Heart right ventricle (tissue), 16 donors: ENCODE results near the gene TUBA3C. TPM values are rescaled to one million over a fixed set of nuclear protein-coding genes. Genes with fewer than 3 reads are reported as not detected.

ENCODE experiments used
- ATAC-seq, 8 donors: fragments of 200-7000 bp; cut with Tn5 transposase; one replicate each; pipeline ENCODE4 v1.9.1; 2020; ENCODE audit warnings: mild to moderate bottlenecking in 8 of 8, moderate library complexity in 8 of 8, moderate number of reproducible peaks in 1 of 8
- DNase-seq, 2 donors: peaks; one replicate each; pipeline ENCODE4 v3.0.0-alpha.2; 2020
- H3K27ac ChIP-seq, 10 donors: fragments of 200-600 bp; sonication (generic) in 2 of 10; one replicate each; pipeline versions ENCODE4 v1.5.0 to v1.8.0; 2020 to 2022; ENCODE audit warnings: mild to moderate bottlenecking in 3 of 10
- H3K27me3 ChIP-seq, 7 donors: fragments of 200-600 bp; one replicate each; pipeline ENCODE4 v1.8.0; 2021 to 2022; ENCODE audit warnings: mild to moderate bottlenecking in 2 of 7
- H3K36me3 ChIP-seq, 9 donors: fragments of 200-600 bp; sonication (generic) in 1 of 9; one replicate each; pipeline versions ENCODE4 v1.5.0 to v1.8.0; 2020 to 2022; ENCODE audit warnings: mild to moderate bottlenecking in 2 of 9
- H3K4me1 ChIP-seq, 9 donors: fragments of 200-600 bp; sonication (generic) in 1 of 9; one replicate each; pipeline versions ENCODE4 v1.5.0 to v1.8.0; 2020 to 2022; ENCODE audit warnings: mild to moderate bottlenecking in 4 of 9
- H3K4me3 ChIP-seq, 10 donors: fragments of 200-600 bp; sonication (generic) in 2 of 10; one replicate each; pipeline versions ENCODE4 v1.5.0 to v1.8.0; 2020 to 2022; ENCODE audit warnings: mild to moderate bottlenecking in 7 of 10, moderate library complexity in 2 of 10
- H3K9me3 ChIP-seq, 11 donors: fragments of 200-600 bp in 10 of 11; sonication (generic) in 2 of 11; one replicate each; pipeline versions ENCODE4 v1.5.0 to v1.8.0; 2013 to 2022; ENCODE audit warnings: mild to moderate bottlenecking in 2 of 11, control low read depth in 1 of 11, moderate library complexity in 1 of 11
- WGBS, 2 donors: extraction: QIAGEN DNeasy Blood & Tissue Kit; methylation state at CpG; one replicate each; pipeline ENCODE4 v1.1.7; 2013; ENCODE audit warnings: inconsistent platforms in 1 of 2; 5-methylcytosine and 5-hydroxymethylcytosine counted together
- intact Hi-C, 10 donors: fragments of 100-400 bp; cut with DNase I; formaldehyde crosslinking; loops; one replicate each; pipeline versions ENCODE4 v1.11.1 to v1.14.2; 2022
- polyA plus RNA-seq, 2 donors: library from polyadenylated mRNA; stranded (reverse); fragments of 200-250 nt; gene quantifications; one replicate each; pipeline ENCODE4 v1.2.3, GENCODE V29; 2013
- total RNA-seq, 10 donors: library from RNA; stranded (reverse); fragmentation: NEBNext Ultra II Directional in 3 of 10; extraction: Animal tissue kit (Norgen Biotek cat#: 25700) in 3 of 10; gene quantifications; one replicate each; pipeline versions ENCODE4 v1.2.1 to v1.2.4, GENCODE V29; 2021 to 2023
- TF ChIP-seq, protein P1 (sequence below), 9 donors: fragments of 200-600 bp; sonication (generic) in 2 of 9; IDR thresholded peaks; one replicate each; pipeline versions ENCODE4 v1.5.0 to v1.8.0; 2021 to 2022; ENCODE audit warnings: antibody characterized with exemption in 9 of 9, mild to moderate bottlenecking in 5 of 9, moderate library complexity in 1 of 9
- donor health status: Arrhythmogenic right ventricular cardiomyopathy.
- donor health status: ischemic (EF 13 %, LVEDD 7.1; RV severe dilation, severe dysfunction).
- donor health status: healthy with polysubstance abuse.
- donor health status: DM: no; HTN: yes; CAD: no.
- donor health status: DM: no; HTN: no; CAD: no.
- donor health status: ischemic (EF 25% LVEDD 6.9; RV normal size, moderate dysfunction).
- donor health status: ischemic (EF 25% LVEDD 5.7; RV mildly dilated, moderate dysfunction).
- donor health status: healthy.
- donor health status: DM: yes; HTN: yes; CAD: no.
- donor health status: Ischemic cardiomyopathy.
- donor health status: ischemic (EF 35%, LVEDD 5.7; RV mildly dilated, moderate dysfunction).
- donor health status: nonischemic (EF 11% LVEDD 7.7; RV severe dilation, severe dysfunction).
- donor health status: DM: yes; HTN: yes; CAD: no.
- donor health status: PGD.
- donor health status: ischemic (EF 29% LVEDD 5.4; RV normal size, mild dysfunction).
- donor health status: nonischemic (EF 23%, LVEDD 6.1; RV moderate dilation, normal function).

TUBA3C gene
- total and polyA plus RNA-seq, 12 donors = 0.06 to 0.20 TPM; not detected in 10

DNA sequence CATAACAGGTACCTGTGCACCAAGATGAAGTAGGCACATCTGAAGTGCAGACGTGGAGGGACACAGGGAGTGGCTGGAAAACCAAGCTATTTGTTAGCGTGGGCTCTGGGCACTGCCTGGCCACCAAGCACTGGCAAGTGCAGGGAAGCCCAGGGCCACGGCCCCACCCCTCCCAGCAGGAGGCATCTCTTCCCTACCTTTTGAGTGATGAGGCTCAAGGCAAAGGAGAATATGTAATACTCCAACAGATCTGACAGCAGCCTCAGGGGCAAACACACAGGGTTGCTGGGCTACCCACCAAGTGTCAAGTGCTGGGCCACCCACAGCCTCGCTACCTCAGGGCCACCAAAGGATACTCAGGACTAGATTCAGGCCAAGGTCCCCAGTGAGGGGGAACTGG, 11.6 kb downstream of the TUBA3C start:
- no peak overlapping the region for H3K4me3 ChIP-seq
- no peaks in the 10 kb centered on the region for H3K4me1 ChIP-seq
- DNase-seq (no peak), ATAC-seq (no peak)
- H3K27ac ChIP-seq = no peak overlapping the region
- TF ChIP-seq, protein P1, sequence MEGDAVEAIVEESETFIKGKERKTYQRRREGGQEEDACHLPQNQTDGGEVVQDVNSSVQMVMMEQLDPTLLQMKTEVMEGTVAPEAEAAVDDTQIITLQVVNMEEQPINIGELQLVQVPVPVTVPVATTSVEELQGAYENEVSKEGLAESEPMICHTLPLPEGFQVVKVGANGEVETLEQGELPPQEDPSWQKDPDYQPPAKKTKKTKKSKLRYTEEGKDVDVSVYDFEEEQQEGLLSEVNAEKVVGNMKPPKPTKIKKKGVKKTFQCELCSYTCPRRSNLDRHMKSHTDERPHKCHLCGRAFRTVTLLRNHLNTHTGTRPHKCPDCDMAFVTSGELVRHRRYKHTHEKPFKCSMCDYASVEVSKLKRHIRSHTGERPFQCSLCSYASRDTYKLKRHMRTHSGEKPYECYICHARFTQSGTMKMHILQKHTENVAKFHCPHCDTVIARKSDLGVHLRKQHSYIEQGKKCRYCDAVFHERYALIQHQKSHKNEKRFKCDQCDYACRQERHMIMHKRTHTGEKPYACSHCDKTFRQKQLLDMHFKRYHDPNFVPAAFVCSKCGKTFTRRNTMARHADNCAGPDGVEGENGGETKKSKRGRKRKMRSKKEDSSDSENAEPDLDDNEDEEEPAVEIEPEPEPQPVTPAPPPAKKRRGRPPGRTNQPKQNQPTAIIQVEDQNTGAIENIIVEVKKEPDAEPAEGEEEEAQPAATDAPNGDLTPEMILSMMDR (IDR thresholded peaks at IDR 0.05) = no peak
- H3K36me3 ChIP-seq = no peaks in the 10 kb centered on the region
- intact Hi-C loops = no loop called here
- H3K27me3 ChIP-seq = peaks cover 0 to 7% (median 4%) of the 10 kb centered on the region in 7 donors
- no peaks in the 10 kb centered on the region for H3K9me3 ChIP-seq
- WGBS, 2 donors = 37 to 56% methylated on average over 4 of the region's 4 CpGs

DNA sequence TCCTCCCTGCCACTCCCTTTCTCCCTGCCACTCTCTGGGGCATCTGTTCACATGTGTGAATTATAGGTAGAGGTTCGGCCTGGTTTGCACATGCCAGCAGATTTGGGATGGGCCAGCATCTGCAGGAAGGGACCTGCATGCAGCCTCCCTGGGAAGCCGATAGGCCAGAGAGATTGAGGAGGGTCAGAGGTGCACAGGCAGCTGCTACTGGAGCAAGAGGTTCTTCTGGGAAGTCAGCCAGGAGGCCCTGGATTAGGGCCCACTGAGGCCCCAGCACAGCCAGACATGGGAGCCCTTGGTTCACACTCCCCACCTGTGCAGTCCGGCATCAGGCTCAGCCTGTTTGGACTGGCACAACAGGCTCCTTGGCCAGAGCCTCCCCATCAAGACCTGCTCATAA, 12.1 kb downstream of the TUBA3C start:
- no peaks in the 10 kb centered on the region for H3K36me3 ChIP-seq
- ATAC-seq = no peak
- 80 to 82% methylated on average over 3 of the region's 3 CpGs for WGBS, 2 donors
- intact Hi-C loops = no loop called here
- H3K4me1 ChIP-seq = no peaks in the 10 kb centered on the region
- TF ChIP-seq, protein P1 (IDR thresholded peaks at IDR 0.05) = no peak
- H3K27ac ChIP-seq = no peak overlapping the region
- peaks cover 0 to 5% (median 4%) of the 10 kb centered on the region in 7 donors for H3K27me3 ChIP-seq
- no peak overlapping the region for H3K4me3 ChIP-seq
- H3K9me3 ChIP-seq = peaks cover 0 to 3% (median 0%) of the 10 kb centered on the region in 11 donors
- no peak for DNase-seq

DNA sequence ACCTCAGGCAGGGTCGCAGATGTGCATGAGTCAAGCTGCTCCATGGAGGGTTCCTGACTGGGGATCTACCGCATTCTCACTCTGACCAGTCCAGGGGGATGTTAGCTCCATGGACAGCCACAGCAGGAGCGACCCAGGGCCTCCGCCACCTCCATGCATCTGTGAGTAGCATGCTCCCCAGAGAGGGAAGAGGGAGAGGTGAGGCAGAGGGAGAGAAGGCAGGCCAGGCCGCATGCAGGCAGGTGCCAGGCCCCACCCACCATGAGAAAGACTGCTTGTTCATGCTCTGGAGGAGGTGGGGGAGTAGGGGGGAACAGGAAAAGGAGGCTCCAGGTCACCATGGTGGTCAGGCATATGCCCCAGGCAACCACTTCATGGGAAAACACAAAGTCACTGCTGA, 20.3 kb downstream of the TUBA3C start:
- Histone ChIP-seq H3K27ac (no peak overlapping the region), H3K36me3 (no peaks in the 10 kb centered on the region), H3K27me3 (peaks cover 0 to 4% (median 0%) of the 10 kb centered on the region in 7 donors), H3K4me1 (no peaks in the 10 kb centered on the region), H3K4me3 (no peak overlapping the region), H3K9me3 (peaks cover 0 to 33% (median 5%) of the 10 kb centered on the region in 11 donors)
- TF ChIP-seq, protein P1 (IDR thresholded peaks at IDR 0.05) = no peak
- intact Hi-C loops = no loop called here
- no peak for DNase-seq
- no peak for ATAC-seq
- 66 to 75% methylated on average over 5 of the region's 5 CpGs for WGBS, 2 donors

DNA sequence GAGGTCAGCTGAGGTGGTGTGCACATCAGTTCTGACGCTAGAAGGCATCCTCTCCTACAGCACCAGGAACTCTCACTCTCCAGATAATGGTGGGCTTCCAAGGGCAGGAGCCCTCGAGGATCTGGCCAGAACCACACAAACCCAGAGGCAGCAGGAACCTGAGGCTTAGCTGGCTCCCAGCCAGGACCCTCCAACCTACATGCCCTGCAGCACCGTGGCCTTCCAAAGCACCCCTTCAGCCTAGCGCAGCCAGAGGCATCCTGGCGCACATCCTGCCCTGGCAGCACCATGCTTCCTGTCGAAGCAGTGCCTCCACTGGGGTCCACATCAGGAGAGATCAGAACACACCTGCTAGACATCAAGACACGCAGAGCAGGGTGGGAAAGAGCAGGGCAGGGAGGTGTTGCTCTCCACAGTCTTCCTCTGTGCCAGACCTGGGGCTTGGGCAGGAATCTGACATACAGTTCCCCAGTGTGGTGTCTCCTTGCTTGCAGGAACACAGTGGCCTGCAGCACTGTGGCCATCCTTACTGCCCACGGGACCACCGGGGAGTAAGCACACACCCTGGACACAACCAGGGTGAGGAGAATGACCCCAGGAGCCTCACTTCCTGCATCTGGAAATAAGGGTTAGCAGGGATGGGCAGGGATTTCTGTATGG, 21.7 kb downstream of the TUBA3C start:
- WGBS, 2 donors = 67 to 73% methylated on average over 9 of the region's 9 CpGs
- H3K4me1 ChIP-seq = no peaks in the 10 kb centered on the region
- ATAC-seq (no peak), DNase-seq (no peak)
- peaks cover 0 to 33% (median 5%) of the 10 kb centered on the region in 11 donors for H3K9me3 ChIP-seq
- H3K4me3 ChIP-seq = no peak overlapping the region
- no peaks in the 10 kb centered on the region for H3K36me3 ChIP-seq
- H3K27me3 ChIP-seq = no peaks in the 10 kb centered on the region
- no peak overlapping the region for H3K27ac ChIP-seq
- intact Hi-C loops = no loop called here
- TF ChIP-seq, protein P1 (IDR thresholded peaks at IDR 0.05) = no peak
